GM12875 (cell line): Measurements from ENCODE around the gene DPP10.

ENCODE experiments used
- H3K4me3 ChIP-seq: one replicate; pipeline ENCODE4 v1.5.1; 2011; ENCODE audit warnings: low read depth, low read length, control low read depth
- TF ChIP-seq, protein P1 (sequence below): IDR thresholded peaks from 2 replicates; pipeline ENCODE4 v1.5.1; 2011; ENCODE audit warnings: low read depth, mild to moderate bottlenecking, control low read depth, inconsistent platforms, low read length, moderate library complexity, borderline replicate concordance; ENCODE audit not compliant: insufficient read depth

The DPP10 gene

GRCh38 chr2:115678129-115678528, 1235.7 kb downstream of the DPP10 start:
- H3K4me3 ChIP-seq: no peak overlapping the region
- TF ChIP-seq, protein P1, sequence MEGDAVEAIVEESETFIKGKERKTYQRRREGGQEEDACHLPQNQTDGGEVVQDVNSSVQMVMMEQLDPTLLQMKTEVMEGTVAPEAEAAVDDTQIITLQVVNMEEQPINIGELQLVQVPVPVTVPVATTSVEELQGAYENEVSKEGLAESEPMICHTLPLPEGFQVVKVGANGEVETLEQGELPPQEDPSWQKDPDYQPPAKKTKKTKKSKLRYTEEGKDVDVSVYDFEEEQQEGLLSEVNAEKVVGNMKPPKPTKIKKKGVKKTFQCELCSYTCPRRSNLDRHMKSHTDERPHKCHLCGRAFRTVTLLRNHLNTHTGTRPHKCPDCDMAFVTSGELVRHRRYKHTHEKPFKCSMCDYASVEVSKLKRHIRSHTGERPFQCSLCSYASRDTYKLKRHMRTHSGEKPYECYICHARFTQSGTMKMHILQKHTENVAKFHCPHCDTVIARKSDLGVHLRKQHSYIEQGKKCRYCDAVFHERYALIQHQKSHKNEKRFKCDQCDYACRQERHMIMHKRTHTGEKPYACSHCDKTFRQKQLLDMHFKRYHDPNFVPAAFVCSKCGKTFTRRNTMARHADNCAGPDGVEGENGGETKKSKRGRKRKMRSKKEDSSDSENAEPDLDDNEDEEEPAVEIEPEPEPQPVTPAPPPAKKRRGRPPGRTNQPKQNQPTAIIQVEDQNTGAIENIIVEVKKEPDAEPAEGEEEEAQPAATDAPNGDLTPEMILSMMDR: no peak

DNA sequence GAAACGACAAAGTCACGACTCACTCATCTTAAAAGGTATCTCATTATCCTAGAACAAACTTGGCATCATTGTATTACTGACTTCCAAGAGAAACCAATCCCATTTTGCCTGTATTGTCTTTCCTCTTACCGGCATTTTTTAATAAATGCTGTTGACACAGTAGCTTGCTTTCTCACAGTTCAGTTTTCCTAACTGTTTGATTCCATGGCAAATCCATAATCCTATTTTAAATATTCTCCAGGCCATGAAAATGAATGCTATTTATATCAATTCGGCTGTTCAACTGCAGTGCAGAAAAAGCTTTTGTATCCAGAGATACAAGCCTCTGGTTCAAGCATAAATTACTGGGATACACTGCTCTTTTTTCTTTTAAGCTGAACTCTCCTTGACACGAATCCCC, 1241.9 kb downstream of the DPP10 start:
- TF ChIP-seq, protein P1: no peak
- H3K4me3 ChIP-seq: no peak overlapping the region

DNA sequence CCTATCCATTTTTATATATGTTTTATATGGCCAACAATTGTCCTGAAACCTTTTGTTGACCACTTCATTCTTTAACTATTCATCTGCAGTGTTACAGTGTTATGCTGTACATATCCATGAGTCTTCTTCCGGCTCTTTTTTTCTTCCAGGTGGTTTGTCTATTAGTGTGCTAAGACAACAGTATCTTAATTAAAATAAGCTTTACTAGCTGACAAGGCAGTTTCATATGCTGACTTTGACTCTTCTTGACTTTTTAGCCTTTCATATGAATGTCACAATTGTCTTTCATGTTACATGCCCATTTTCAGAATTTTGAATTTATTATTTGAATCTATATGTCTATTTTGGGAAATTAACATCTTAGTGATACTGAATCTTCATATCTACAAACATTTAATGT, 1249.0 kb downstream of the DPP10 start:
- TF ChIP-seq, protein P1: no peak

GRCh38 chr2:115694651-115695050, 1252.2 kb downstream of the DPP10 start:
- H3K4me3 ChIP-seq: no peak overlapping the region
- TF ChIP-seq, protein P1: no peak

More for the DNA sequence above, 1249.0 kb downstream of the DPP10 start:
- no peak overlapping the region for H3K4me3 ChIP-seq

DNA sequence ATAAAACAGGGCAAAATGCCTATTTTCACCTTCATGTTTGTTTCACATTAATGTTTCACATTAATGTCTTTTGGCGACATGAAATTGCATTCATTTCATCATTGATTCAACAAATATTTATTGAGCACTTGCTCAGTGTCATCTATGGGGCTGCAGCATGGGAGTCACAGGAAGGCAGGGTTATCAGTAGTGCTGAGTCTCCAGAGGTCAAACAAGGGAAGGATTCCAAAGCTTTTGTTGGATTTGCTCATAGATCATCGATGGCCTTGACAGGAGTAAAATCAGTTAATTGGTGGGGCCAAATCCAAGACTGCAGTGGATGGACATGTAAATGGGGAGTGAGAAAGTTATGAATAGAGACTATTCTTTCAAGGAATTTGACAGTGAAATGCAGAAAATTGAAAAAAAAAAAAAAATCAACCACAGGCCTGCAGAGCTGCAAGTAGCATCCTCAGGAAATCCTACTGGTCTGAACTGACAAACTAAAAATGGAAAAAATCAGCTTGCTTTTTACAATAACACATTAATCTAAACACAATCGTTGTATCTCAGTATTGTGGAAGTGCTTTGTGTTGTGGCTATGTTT, 1290.8 kb downstream of the DPP10 start:
- no peak overlapping the region for H3K4me3 ChIP-seq
- TF ChIP-seq, protein P1: no peak

GRCh38 chr2:115738111-115738510, 1295.7 kb downstream of the DPP10 start:
- TF ChIP-seq, protein P1: no peak
- no peak overlapping the region for H3K4me3 ChIP-seq

DNA sequence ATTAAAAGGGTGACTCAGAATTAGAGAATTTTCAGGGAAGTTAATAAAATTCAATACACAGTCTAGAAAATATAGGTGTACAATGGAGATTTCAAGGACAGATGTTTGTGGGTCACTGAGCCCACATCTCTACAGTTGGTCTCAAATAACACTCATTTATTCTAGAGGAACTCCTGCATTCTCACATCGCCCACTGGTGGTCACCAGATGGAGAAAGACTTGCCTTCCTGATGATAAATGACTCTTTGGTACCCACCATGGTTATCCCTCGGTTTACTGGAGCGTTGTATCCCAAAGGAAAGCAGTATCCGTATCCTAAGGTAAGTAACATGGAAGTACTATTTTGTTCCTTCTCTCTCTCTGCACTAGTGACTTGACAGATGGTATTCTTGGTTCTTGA, 1297.1 kb downstream of the DPP10 start:
- no peak overlapping the region for H3K4me3 ChIP-seq
- TF ChIP-seq, protein P1: no peak
